H1 (cell line): ENCODE measurements around the gene ZNF679. TPM values are rescaled to one million over a fixed set of nuclear protein-coding genes. Genes with fewer than 3 reads are reported as not detected.

Source experiments
- CTCF ChIA-PET: fragments of 300-600 bp; sonication (Branson Sonifier 250); formaldehyde crosslinking; loops from one replicate; lab custom pipeline; 2021; ENCODE audit not compliant: partially characterized antibody; lab: Charles Lee
- POLR2A ChIA-PET: fragments of 300-600 bp; sonication (Branson Sonifier 250); formaldehyde crosslinking; loops from one replicate; lab custom pipeline; 2021; ENCODE audit warnings: inconsistent platforms; ENCODE audit not compliant: partially characterized antibody; lab: Charles Lee
- DNase-seq, 2 experiments: peaks; one replicate each; pipeline versions ENCODE4 v3.0.0 to v3.0.0-alpha.2; 2010 to 2022; ENCODE audit warnings: low spot score in 2 of 2, low read depth in 1 of 2, mixed read lengths in 1 of 2
- FAIRE-seq: peaks from 2 replicates; lab custom pipeline; 2011; peaks lifted over from hg19 to GRCh38; lab: Jason Lieb, UNC
- H2AFZ ChIP-seq: 2 replicates; pipeline ENCODE4 v1.8.1; 2012; ENCODE audit warnings: low read length, inconsistent platforms
- H2AK5ac ChIP-seq: 2 replicates; pipeline ENCODE4 v1.6.1; 2013; ENCODE audit warnings: low read depth, low read length
- H2BK120ac ChIP-seq: replicated peaks from 2 replicates; pipeline ENCODE3; 2013; ENCODE audit warnings: low read depth, low read length, inconsistent platforms
- H2BK12ac ChIP-seq: 2 replicates; pipeline ENCODE4 v1.6.1; 2013; ENCODE audit warnings: low read depth, low read length
- H2BK15ac ChIP-seq: 2 replicates; pipeline ENCODE4 v1.6.1; 2013; ENCODE audit warnings: low read length
- H2BK20ac ChIP-seq: 2 replicates; pipeline ENCODE4 v1.6.1; 2013; ENCODE audit warnings: low read length
- H2BK5ac ChIP-seq: 2 replicates; pipeline ENCODE4 v1.6.1; 2013; ENCODE audit warnings: low read depth, low read length
- H3K14ac ChIP-seq: 2 replicates; pipeline ENCODE4 v1.6.1; 2013; ENCODE audit warnings: inconsistent platforms; ENCODE audit not compliant: insufficient read length
- H3K18ac ChIP-seq: 2 replicates; pipeline ENCODE4 v1.6.1; 2013; ENCODE audit warnings: low read length; ENCODE audit errors: extremely low read depth
- H3K23ac ChIP-seq: 2 replicates; pipeline ENCODE4 v1.6.1; 2013; ENCODE audit warnings: inconsistent platforms; ENCODE audit not compliant: insufficient read length
- H3K23me2 ChIP-seq: 2 replicates; pipeline ENCODE4 v1.6.1; 2013; ENCODE audit warnings: low read depth, low read length
- H3K27ac ChIP-seq: 2 replicates; pipeline ENCODE4 v1.6.1; 2011; ENCODE audit warnings: low read depth, low read length, inconsistent platforms
- H3K27me3 ChIP-seq, 4 experiments: replicated peaks in 1 of 4; 1 replicate in 1 of 4; 2 replicates in 3 of 4; pipeline versions ENCODE4 v1.6.1 to v1.8.1; 2011 to 2013; ENCODE audit warnings: low read length in 3 of 4, mild to moderate bottlenecking in 3 of 4, inconsistent platforms in 2 of 4, mixed read lengths in 2 of 4, moderate library complexity in 1 of 4; ENCODE audit not compliant: control insufficient read depth in 3 of 4, insufficient read depth in 3 of 4; ENCODE audit errors: extremely low read depth in 1 of 4
- H3K36me3 ChIP-seq, 4 experiments: 2 replicates each; pipeline versions ENCODE4 v1.6.1 to v1.8.1; 2011 to 2013; ENCODE audit warnings: mild to moderate bottlenecking in 4 of 4, low read length in 3 of 4, moderate library complexity in 2 of 4, control low read depth in 1 of 4, inconsistent platforms in 1 of 4; ENCODE audit not compliant: insufficient read depth in 4 of 4, control insufficient read depth in 2 of 4
- H3K4ac ChIP-seq: replicated peaks from 2 replicates; pipeline ENCODE3; 2013; ENCODE audit warnings: low read length, low read depth, mixed read lengths, inconsistent platforms; ENCODE audit not compliant: insufficient read length
- H3K4me1 ChIP-seq, 4 experiments: replicated peaks in 1 of 4; 1 replicate in 1 of 4; 2 replicates in 3 of 4; pipeline versions ENCODE4 v1.6.1 to v1.8.1; 2011 to 2013; ENCODE audit warnings: low read length in 3 of 4, inconsistent platforms in 2 of 4, mixed read lengths in 1 of 4; ENCODE audit not compliant: insufficient read depth in 4 of 4, control insufficient read depth in 3 of 4
- H3K4me2 ChIP-seq, 2 experiments: 2 replicates each; pipeline versions ENCODE4 v1.6.1 to v1.8.1; 2011 to 2013; ENCODE audit warnings: low read depth in 2 of 2, low read length in 2 of 2, control low read depth in 1 of 2, inconsistent platforms in 1 of 2, mild to moderate bottlenecking in 1 of 2; ENCODE audit not compliant: insufficient read depth in 1 of 2
- H3K4me3 ChIP-seq, 4 experiments: fragments of 200-600, 300-600 bp in 1 of 4; sonication (generic), shearing (Covaris generic), sonication (Bioruptor Twin) in 1 of 4; 2 replicates each; pipeline versions ENCODE4 v1.5.1 to v1.8.1; 2011 to 2016; ENCODE audit warnings: low read length in 4 of 4, low read depth in 3 of 4, control low read depth in 2 of 4, inconsistent platforms in 2 of 4, mild to moderate bottlenecking in 2 of 4, mixed read lengths in 1 of 4, moderate library complexity in 1 of 4; ENCODE audit not compliant: insufficient read depth in 2 of 4; ENCODE audit errors: extremely low read depth in 1 of 4
- H3K56ac ChIP-seq: replicated peaks from 2 replicates; pipeline ENCODE3; 2013; ENCODE audit warnings: low read depth, mild to moderate bottlenecking, mixed read lengths, low read length, inconsistent platforms; ENCODE audit not compliant: insufficient read length
- H3K79me1 ChIP-seq: 2 replicates; pipeline ENCODE4 v1.6.1; 2013; ENCODE audit warnings: low read depth, low read length, control low read depth
- H3K79me2 ChIP-seq, 2 experiments: 2 replicates each; pipeline versions ENCODE4 v1.6.1 to v1.8.1; 2012 to 2013; ENCODE audit warnings: low read length in 2 of 2, mild to moderate bottlenecking in 2 of 2, inconsistent platforms in 1 of 2; ENCODE audit not compliant: insufficient read depth in 2 of 2, control insufficient read depth in 1 of 2
- H3K9ac ChIP-seq, 4 experiments: replicated peaks in 1 of 4; 1 replicate in 1 of 4; 2 replicates in 3 of 4; pipeline versions ENCODE4 v1.6.1 to v1.8.1; 2011 to 2013; ENCODE audit warnings: low read depth in 3 of 4, low read length in 3 of 4, control low read depth in 2 of 4, mild to moderate bottlenecking in 2 of 4, moderate library complexity in 2 of 4, inconsistent platforms in 1 of 4; ENCODE audit errors: extremely low read depth in 1 of 4
- H3K9me3 ChIP-seq, 2 experiments: 2 replicates each; pipeline versions ENCODE4 v1.6.1 to v1.8.1; 2012 to 2013; ENCODE audit warnings: mild to moderate bottlenecking in 2 of 2, moderate library complexity in 2 of 2, control low read depth in 1 of 2, inconsistent platforms in 1 of 2, low read depth in 1 of 2, low read length in 1 of 2, mixed read lengths in 1 of 2; ENCODE audit not compliant: insufficient read depth in 2 of 2
- H4K20me1 ChIP-seq, 2 experiments: replicated peaks in 1 of 2; 2 replicates each; pipeline versions ENCODE3 to v1.8.1; 2011 to 2013; ENCODE audit warnings: inconsistent platforms in 2 of 2, low read length in 2 of 2, mild to moderate bottlenecking in 1 of 2; ENCODE audit not compliant: insufficient read depth in 2 of 2, control insufficient read depth in 1 of 2
- H4K5ac ChIP-seq: 2 replicates; pipeline ENCODE4 v1.6.1; 2013; ENCODE audit warnings: low read length, low read depth, mixed read lengths, inconsistent platforms; ENCODE audit not compliant: insufficient read length
- H4K8ac ChIP-seq: 2 replicates; pipeline ENCODE4 v1.8.0; 2013; ENCODE audit warnings: mild to moderate bottlenecking, moderate library complexity, low read length, inconsistent platforms; ENCODE audit not compliant: insufficient read depth; ENCODE audit errors: extremely low read depth
- H4K91ac ChIP-seq: replicated peaks from 2 replicates; pipeline ENCODE3; 2013; ENCODE audit warnings: low read length, mixed read lengths, inconsistent platforms; ENCODE audit not compliant: insufficient read length
- CEBPB ChIP-seq: IDR thresholded peaks from 2 replicates; pipeline ENCODE4 v1.6.1; 2012; ENCODE audit warnings: low read depth, low read length
- CHD2 ChIP-seq: IDR thresholded peaks from 2 replicates; pipeline ENCODE4 v1.6.1; 2012; ENCODE audit warnings: low read length, improper control_type of control experiment
- CTBP2 ChIP-seq: IDR thresholded peaks from 2 replicates; pipeline ENCODE4 v1.7.0; 2011; ENCODE audit warnings: borderline replicate concordance, mild to moderate bottlenecking, moderate library complexity, mixed read lengths, low read length; ENCODE audit not compliant: insufficient read depth, insufficient read length
- EGR1 ChIP-seq: IDR thresholded peaks from 2 replicates; pipeline ENCODE4 v1.6.1; 2011; ENCODE audit warnings: low read depth, low read length, borderline replicate concordance
- JUN ChIP-seq: IDR thresholded peaks from 2 replicates; pipeline ENCODE4 v1.6.1; 2011; ENCODE audit warnings: low read depth, mild to moderate bottlenecking, improper control_type of control experiment, low read length
- RXRA ChIP-seq: IDR thresholded peaks from 2 replicates; pipeline ENCODE4 v1.6.1; 2011; ENCODE audit warnings: low read depth, mild to moderate bottlenecking, low read length, moderate library complexity; ENCODE audit not compliant: insufficient read depth
- SIRT6 ChIP-seq: IDR thresholded peaks from one replicate; pipeline ENCODE4 v1.7.1; 2012; ENCODE audit warnings: low read length, inconsistent platforms
- SIX5 ChIP-seq: IDR thresholded peaks from 2 replicates; pipeline ENCODE4 v1.6.1; 2011; ENCODE audit warnings: mild to moderate bottlenecking, low read depth, low read length
- TAF1 ChIP-seq: IDR thresholded peaks from 2 replicates; pipeline ENCODE4 v1.6.1; 2011; ENCODE audit warnings: mild to moderate bottlenecking, low read depth, low read length
- TBP ChIP-seq: IDR thresholded peaks from 2 replicates; pipeline ENCODE4 v1.6.1; 2011; ENCODE audit warnings: low read depth, low read length, improper control_type of control experiment
- TCF12 ChIP-seq: IDR thresholded peaks from 2 replicates; pipeline ENCODE4 v1.6.1; 2011; ENCODE audit warnings: low read depth, mild to moderate bottlenecking, low read length
- WGBS, 2 experiments: shearing (Covaris generic) in 1 of 2; methylation state at CpG; one replicate each; pipeline versions ENCODE4 v1.1.6 to v1.1.7; 2013 to 2015; ENCODE audit warnings: low lambda C conversion rate in 2 of 2, mixed read lengths in 2 of 2, inconsistent platforms in 1 of 2, low coverage in 1 of 2, missing lambda C conversion rate in 1 of 2; ENCODE audit not compliant: insufficient replicate concordance in 2 of 2, insufficient coverage in 1 of 2, insufficient read length in 1 of 2; ENCODE audit errors: extremely low coverage in 1 of 2, missing lambda C conversion rate in 1 of 2; 5-methylcytosine and 5-hydroxymethylcytosine counted together
- polyA plus RNA-seq, 7 experiments: library from polyadenylated mRNA; depleted of rRNA in 3 of 7; stranded (reverse) in 5 of 7; unstranded in 2 of 7; fragments of >200 nt in 5 of 7; fragments of 200-250 nt in 2 of 7; gene quantifications; 1 replicate in 5 of 7; 2 replicates in 1 of 7; 4 replicates in 1 of 7; pipeline versions ENCODE4 v1.2.1 to v1.2.3, GENCODE V29; 2011 to 2013; ENCODE audit warnings: missing spikeins in 2 of 7, mixed read lengths in 2 of 7
- total RNA-seq: library from RNA; stranded (reverse); fragmentation: NEBNext Ultra II Directional; extraction: Animal tissue kit (Norgen Biotek cat#: 25700); gene quantifications from 2 replicates; pipeline ENCODE4 v1.2.1, GENCODE V29; 2021
- TF ChIP-seq, protein P1 (sequence below): IDR thresholded peaks from 2 replicates; pipeline ENCODE4 v1.6.1; 2012; ENCODE audit warnings: inconsistent platforms

The ZNF679 gene
- total and polyA plus RNA-seq, 2 of the 8 experiments (the other 6 are each of a cell fraction or from before 2014, with no cell fraction given), result not detected

DNA sequence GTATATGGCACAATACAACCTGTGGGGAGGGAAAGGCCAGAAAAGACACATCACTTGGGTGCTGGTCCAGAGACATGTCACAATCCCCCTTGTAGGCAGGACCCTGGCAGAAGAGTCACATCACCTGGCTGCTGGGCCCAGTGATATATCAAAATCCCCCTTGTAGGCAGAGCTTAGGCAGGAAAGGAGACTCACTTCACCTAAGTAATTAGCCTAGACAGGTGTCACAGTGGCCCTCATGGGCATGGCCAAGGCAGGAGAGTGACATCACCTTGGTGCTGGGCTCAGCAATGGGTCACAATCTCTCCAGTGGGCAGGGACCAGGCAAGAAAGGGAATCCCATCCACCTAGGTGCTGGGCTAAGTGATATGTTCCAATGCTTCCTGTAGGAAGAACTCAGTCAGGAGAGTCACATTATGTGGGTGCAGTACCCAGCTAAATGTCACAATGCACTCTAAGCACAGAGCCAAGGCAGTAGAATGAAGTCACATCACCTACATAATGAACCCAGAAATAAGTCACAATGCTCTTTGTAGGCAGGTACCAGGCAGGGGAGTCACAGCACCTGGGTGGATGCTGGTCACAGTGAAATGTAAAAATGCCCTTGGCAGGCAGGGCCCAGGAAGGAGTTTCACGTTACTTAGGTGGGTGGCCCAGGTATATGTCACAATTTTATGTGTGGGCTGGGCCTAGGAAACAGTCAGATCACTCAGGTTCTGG is 66.6 kb downstream of the ZNF679 start:
- Histone ChIP-seq H3K18ac (no peak overlapping the region), H2BK15ac (no peak overlapping the region), H3K9ac (no peak overlapping the region), H2AFZ (no peak overlapping the region), H2AK5ac (no peak overlapping the region), H2BK120ac (no peak overlapping the region), H4K8ac (no peak overlapping the region), H3K4ac (no peak overlapping the region), H3K36me3 (0 out of 8 replicates have a peak, but pooled peaks cover 0 to 6% (median 0%) of the 10 kb centered on the region in 4 experiments), H2BK5ac (no peak overlapping the region), H3K79me1 (no peaks in the 10 kb centered on the region), H3K56ac (no peak overlapping the region), H2BK20ac (no peak overlapping the region), H4K20me1 (no peaks in the 10 kb centered on the region), H3K14ac (no peak overlapping the region), H3K23ac (no peak overlapping the region), H3K27me3 (no peaks in the 10 kb centered on the region), H2BK12ac (no peak overlapping the region), H3K4me1 (no peaks in the 10 kb centered on the region), H3K4me3 (no peak overlapping the region), H3K27ac (no peak overlapping the region), H4K91ac (no peak overlapping the region), H4K5ac (no peak overlapping the region), H3K4me2 (no peak overlapping the region), H3K23me2 (no peaks in the 10 kb centered on the region)
- FAIRE-seq (no peak), DNase-seq (no peak)
- CTCF ChIA-PET, result no interaction called here
- 43% methylated on average over 1 of the region's 1 CpG; no CpG with 5 or more reads in 1 of the 2 experiments for WGBS, 2 experiments
- POLR2A ChIA-PET, result no interaction called here
- TF ChIP-seq TBP (no peak), SIX5 (no peak), CHD2 (no peak), CTBP2 (no peak), RXRA (no peak), EGR1 (no peak), SIRT6 (no peak), TAF1 (no peak), JUN (no peak), TCF12 (no peak), CEBPB (no peak)
- TF ChIP-seq, protein P1, sequence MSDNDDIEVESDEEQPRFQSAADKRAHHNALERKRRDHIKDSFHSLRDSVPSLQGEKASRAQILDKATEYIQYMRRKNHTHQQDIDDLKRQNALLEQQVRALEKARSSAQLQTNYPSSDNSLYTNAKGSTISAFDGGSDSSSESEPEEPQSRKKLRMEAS, result no peak
- TF ChIP-seq, all 59 proteins: peak for 0
- H3K9me3 ChIP-seq, result peaks cover 80 to 97% of the 10 kb centered on the region in 2 experiments
- H3K79me2 ChIP-seq, result no peaks in the 10 kb centered on the region
